OCI-LY3 (cell line): Measurements from ENCODE around the gene SAMD14.

Source experiments
- EZH2phosphoT487 ChIP-seq: fragments of 200-600 bp; shearing (Covaris generic); IDR thresholded peaks from 2 replicates; pipeline ENCODE4 v1.6.1; 2018; ENCODE audit warnings: antibody characterized with exemption, mixed run types, low read depth
- TF ChIP-seq, protein P1 (sequence below): fragments of 200-600, 300-600 bp; sonication (generic); IDR thresholded peaks from 2 replicates; pipeline ENCODE4 v1.5.1; 2014; ENCODE audit warnings: antibody characterized with exemption, low read length, low read depth

DNA sequence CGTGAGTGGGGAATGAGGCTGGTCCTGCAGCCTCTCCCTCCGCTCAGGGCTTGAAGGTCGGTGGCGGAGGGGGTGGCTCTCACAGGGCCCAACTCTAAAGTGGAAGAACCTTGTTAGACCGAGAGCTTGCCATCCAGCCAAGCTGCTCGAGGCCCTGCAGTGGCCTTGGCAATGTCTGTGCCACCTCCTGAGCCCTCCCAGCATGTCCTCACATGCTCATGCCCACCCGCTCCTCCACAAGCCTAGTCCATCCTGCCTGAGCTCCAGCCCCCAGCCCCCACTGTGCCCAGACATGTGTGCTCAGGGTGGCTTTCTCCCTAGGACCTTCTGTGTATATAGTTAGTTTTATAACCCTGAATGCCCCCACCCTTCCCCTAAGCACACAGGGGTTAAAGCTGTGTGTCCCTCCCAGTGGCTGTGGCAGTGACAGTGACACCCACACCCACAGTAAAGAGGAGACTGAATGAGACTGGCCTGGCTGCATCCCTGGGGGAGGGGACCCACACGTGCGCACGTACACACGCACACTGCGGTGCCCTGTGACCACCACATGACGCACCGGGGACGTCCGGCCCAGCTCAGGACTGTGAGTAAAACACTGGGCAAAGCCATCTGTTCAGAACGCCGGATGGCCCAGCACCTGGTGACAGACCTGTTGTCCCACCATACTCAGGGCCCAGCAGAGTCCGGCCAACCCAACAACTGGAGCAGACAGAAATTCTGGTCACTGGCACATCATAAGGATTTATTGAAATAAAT lies 19.2 kb downstream of the SAMD14 start:
- TF ChIP-seq, protein P1, sequence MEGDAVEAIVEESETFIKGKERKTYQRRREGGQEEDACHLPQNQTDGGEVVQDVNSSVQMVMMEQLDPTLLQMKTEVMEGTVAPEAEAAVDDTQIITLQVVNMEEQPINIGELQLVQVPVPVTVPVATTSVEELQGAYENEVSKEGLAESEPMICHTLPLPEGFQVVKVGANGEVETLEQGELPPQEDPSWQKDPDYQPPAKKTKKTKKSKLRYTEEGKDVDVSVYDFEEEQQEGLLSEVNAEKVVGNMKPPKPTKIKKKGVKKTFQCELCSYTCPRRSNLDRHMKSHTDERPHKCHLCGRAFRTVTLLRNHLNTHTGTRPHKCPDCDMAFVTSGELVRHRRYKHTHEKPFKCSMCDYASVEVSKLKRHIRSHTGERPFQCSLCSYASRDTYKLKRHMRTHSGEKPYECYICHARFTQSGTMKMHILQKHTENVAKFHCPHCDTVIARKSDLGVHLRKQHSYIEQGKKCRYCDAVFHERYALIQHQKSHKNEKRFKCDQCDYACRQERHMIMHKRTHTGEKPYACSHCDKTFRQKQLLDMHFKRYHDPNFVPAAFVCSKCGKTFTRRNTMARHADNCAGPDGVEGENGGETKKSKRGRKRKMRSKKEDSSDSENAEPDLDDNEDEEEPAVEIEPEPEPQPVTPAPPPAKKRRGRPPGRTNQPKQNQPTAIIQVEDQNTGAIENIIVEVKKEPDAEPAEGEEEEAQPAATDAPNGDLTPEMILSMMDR, result no peak
- TF ChIP-seq EZH2phosphoT487, result no peak
